CD4-positive, alpha-beta T cell (primary cell): Measurements from ENCODE around the gene RNF113B. TPM values are rescaled to one million over a fixed set of nuclear protein-coding genes. Genes with fewer than 3 reads are reported as not detected.

Experiments
- ATAC-seq: fragments of 200-7000 bp; cut with Tn5 transposase; one replicate; pipeline ENCODE4 v1.10.0; 2022; ENCODE audit warnings: mild to moderate bottlenecking; ENCODE audit not compliant: poor library complexity
- CTCF ChIA-PET: fragments of 350-600 bp; sonication (Branson Sonifier 250); formaldehyde crosslinking; loops from one replicate; lab custom pipeline; 2021; ENCODE audit warnings: antibody characterized with exemption, inconsistent platforms; lab: Charles Lee
- POLR2A ChIA-PET: fragments of 350-600 bp; sonication (Branson Sonifier 250); formaldehyde crosslinking; loops from one replicate; lab custom pipeline; 2021; ENCODE audit warnings: antibody characterized with exemption, inconsistent platforms; lab: Charles Lee
- DNase-seq, 14 experiments: peaks; one replicate each; pipeline ENCODE4 v3.0.0-alpha.2; 2013 to 2020; ENCODE audit warnings: mixed read lengths in 2 of 14
- H3K27ac ChIP-seq, 2 donors: one replicate each; pipeline versions ENCODE4 v1.5.1 to v1.7.0; 2013; ENCODE audit warnings: low read length in 2 of 2, low read depth in 1 of 2, mild to moderate bottlenecking in 1 of 2
- H3K27me3 ChIP-seq, 2 experiments: 1 replicate in 1 of 2; 2 replicates in 1 of 2; pipeline versions ENCODE4 v1.6.1 to v1.7.0; 2013; ENCODE audit warnings: low read length in 2 of 2, control low read depth in 1 of 2, mild to moderate bottlenecking in 1 of 2, moderate library complexity in 1 of 2; ENCODE audit not compliant: insufficient read depth in 2 of 2, control insufficient read depth in 1 of 2
- H3K36me3 ChIP-seq: one replicate; pipeline ENCODE4 v1.6.1; 2013; ENCODE audit warnings: low read length, control low read depth; ENCODE audit not compliant: insufficient read depth
- H3K4me1 ChIP-seq: one replicate; pipeline ENCODE4 v1.6.1; 2013; ENCODE audit warnings: low read length, control low read depth; ENCODE audit not compliant: insufficient read depth
- H3K4me3 ChIP-seq: one replicate; pipeline ENCODE4 v1.5.1; 2013; ENCODE audit warnings: mild to moderate bottlenecking, low read length, moderate library complexity
- H3K9me3 ChIP-seq, 2 experiments: 1 replicate in 1 of 2; 2 replicates in 1 of 2; pipeline versions ENCODE4 v1.6.1 to v1.7.0; 2013; ENCODE audit warnings: low read length in 2 of 2, mild to moderate bottlenecking in 2 of 2, control low read depth in 1 of 2, moderate library complexity in 1 of 2; ENCODE audit not compliant: control insufficient read depth in 1 of 2, insufficient read depth in 1 of 2
- H3K27ac Mint-ChIP-seq: one replicate; pipeline ENCODE4 v1.8.0; 2020; ENCODE audit warnings: mixed read lengths
- H3K27me3 Mint-ChIP-seq: one replicate; pipeline ENCODE4 v1.8.0; 2021; ENCODE audit warnings: mixed read lengths
- H3K36me3 Mint-ChIP-seq: one replicate; pipeline ENCODE4 v1.8.0; 2021; ENCODE audit warnings: low read depth, mixed read lengths
- H3K4me1 Mint-ChIP-seq: one replicate; pipeline ENCODE4 v1.8.0; 2021; ENCODE audit warnings: low read depth, mixed read lengths
- H3K4me3 Mint-ChIP-seq: one replicate; pipeline ENCODE4 v1.8.0; 2020; ENCODE audit warnings: mild to moderate bottlenecking, mixed read lengths
- H3K9me3 Mint-ChIP-seq: one replicate; pipeline ENCODE4 v1.8.0; 2020; ENCODE audit warnings: mixed read lengths
- CTCF ChIP-seq: fragments of 200-600 bp; IDR thresholded peaks from one replicate; pipeline ENCODE4 v1.8.0; 2022; ENCODE audit warnings: antibody characterized with exemption, mild to moderate bottlenecking
- intact Hi-C, 2 experiments: fragments of 100-400 bp; cut with DNase I in 1 of 2; cut with micrococcal nuclease in 1 of 2; formaldehyde crosslinking; loops; one replicate each; pipeline versions ENCODE4 v1.15.1 to v1.9.0; 2023 to 2025; cut with DNase I, micrococcal nuclease
- total RNA-seq, 174 experiments: library from RNA in 2 of 174; stranded (reverse) in 2 of 174; gene quantifications; one replicate each; pipeline ENCODE4 v1.2.3 and lab custom pipeline; 2021 to 2026

RNF113B gene
- total RNA-seq, 2 experiments from 2014 or later = not detected

DNA sequence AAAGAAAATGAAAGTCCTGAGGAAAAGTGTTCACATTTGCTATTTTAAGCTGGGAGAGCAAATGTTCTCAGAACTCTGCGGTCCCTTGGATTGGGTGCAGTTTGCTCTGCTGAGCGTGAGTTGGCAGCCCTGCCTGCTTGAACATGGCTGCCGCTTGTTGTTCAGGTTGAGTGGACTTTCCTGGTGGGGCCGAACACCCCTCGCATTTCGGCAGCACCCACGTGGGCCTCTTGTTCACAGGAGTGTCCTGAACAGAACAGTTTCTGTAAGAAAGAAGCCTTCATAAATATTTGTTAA lies 10.8 kb upstream of the RNF113B start:
- H3K27ac ChIP-seq = no peak overlapping the region
- peaks cover 0 to 3% of the 10 kb centered on the region in 2 experiments for H3K27me3 ChIP-seq
- H3K4me3 ChIP-seq = no peak overlapping the region
- Mint-ChIP-seq H3K4me3 (no peak overlapping the region), H3K9me3 (no peaks in the 10 kb centered on the region), H3K27me3 (peaks cover 12% of the 10 kb centered on the region), H3K27ac (no peak overlapping the region), H3K36me3 (no peaks in the 10 kb centered on the region), H3K4me1 (no peaks in the 10 kb centered on the region)
- intact Hi-C loops = no loop called here
- CTCF ChIA-PET = no interaction called here
- no peaks in the 10 kb centered on the region for H3K4me1 ChIP-seq
- no peaks in the 10 kb centered on the region for H3K36me3 ChIP-seq
- no peak for TF ChIP-seq CTCF
- DNase-seq (no peak), ATAC-seq (no peak)
- no peaks in the 10 kb centered on the region for H3K9me3 ChIP-seq
- POLR2A ChIA-PET = no interaction called here

- Histone ChIP-seq H3K4me1 (no peaks in the 10 kb centered on the region), H3K27me3 (peaks cover 0 to 3% of the 10 kb centered on the region in 2 experiments), H3K4me3 (no peak overlapping the region), H3K9me3 (no peaks in the 10 kb centered on the region), H3K27ac (no peak overlapping the region), H3K36me3 (no peaks in the 10 kb centered on the region)
- no peak overlapping the region for H3K4me3 Mint-ChIP-seq
- H3K27ac Mint-ChIP-seq = no peak overlapping the region
- H3K4me1 Mint-ChIP-seq = no peaks in the 10 kb centered on the region
- H3K36me3 Mint-ChIP-seq = no peaks in the 10 kb centered on the region
- ATAC-seq (no peak), DNase-seq (no peak)
- POLR2A ChIA-PET = no interaction called here
- peaks cover 12% of the 10 kb centered on the region for H3K27me3 Mint-ChIP-seq
- CTCF ChIA-PET = no interaction called here
- H3K9me3 Mint-ChIP-seq = no peaks in the 10 kb centered on the region
- intact Hi-C loops = no loop called here
- no peak for TF ChIP-seq CTCF
Observed at GRCh38 chr13:98187155-98187964, 10.3 kb upstream of the RNF113B start.

- Histone ChIP-seq H3K4me1 (no peaks in the 10 kb centered on the region), H3K36me3 (no peaks in the 10 kb centered on the region), H3K27me3 (peaks cover 0 to 3% of the 10 kb centered on the region in 2 experiments), H3K9me3 (no peaks in the 10 kb centered on the region), H3K27ac (no peak overlapping the region), H3K4me3 (no peak overlapping the region)
- POLR2A ChIA-PET = no interaction called here
- intact Hi-C loops = no loop called here
- no peak for TF ChIP-seq CTCF
- CTCF ChIA-PET = no interaction called here
- no peak overlapping the region for H3K27ac Mint-ChIP-seq
- H3K4me3 Mint-ChIP-seq = no peak overlapping the region
- ATAC-seq = no peak
- H3K27me3 Mint-ChIP-seq = peaks cover 12% of the 10 kb centered on the region
- H3K36me3 Mint-ChIP-seq = no peaks in the 10 kb centered on the region
- DNase-seq = no peak
- peaks cover 2% of the 10 kb centered on the region for H3K9me3 Mint-ChIP-seq
- no peaks in the 10 kb centered on the region for H3K4me1 Mint-ChIP-seq
Observed at GRCh38 chr13:98184792-98185191, 7.7 kb upstream of the RNF113B start.
